C4-2B (cell line): Measurements from ENCODE around the gene LRRC4.

ENCODE experiments used
- CTCF ChIP-seq: fragments of 450-650 bp; conservative IDR thresholded peaks from 2 replicates; pipeline ENCODE4 v1.5.1; 2017; ENCODE audit warnings: mild to moderate bottlenecking
- ZFX ChIP-seq: fragments of 450-650 bp; IDR thresholded peaks from 2 replicates; pipeline ENCODE4 v1.6.1; 2017

GRCh38 chr7:127996253-127997071 lies 34.8 kb downstream of the LRRC4 start:
- no peak for TF ChIP-seq CTCF
- no peak for TF ChIP-seq ZFX
